HEK293 (cell line): ENCODE results near the gene MTURN.

ENCODE experiments used
- CTCF ChIA-PET: fragments of 350-600 bp; formaldehyde crosslinking; extraction: SDS; loops from one replicate; lab custom pipeline; 2021; ENCODE audit warnings: antibody characterized with exemption; lab: Yijun Ruan, JAX
- POLR2A ChIA-PET: fragments of 300-600 bp; formaldehyde crosslinking; extraction: SDS; loops from one replicate; lab custom pipeline; 2020; ENCODE audit warnings: antibody characterized with exemption, inconsistent platforms; lab: Yijun Ruan, JAX
- H3K27ac ChIP-seq: fragments of 200-500 bp; sonication (Bioruptor generic); 2 replicates; pipeline ENCODE4 v1.5.1; 2014; ENCODE audit warnings: low read depth, low read length, control low read depth, inconsistent platforms; ENCODE audit errors: extremely low read depth
- H3K36me3 ChIP-seq, 2 experiments: fragments of 200-500 bp in 1 of 2; sonication (Bioruptor generic) in 1 of 2; 1 replicate in 1 of 2; 2 replicates in 1 of 2; pipeline ENCODE4 v1.5.1; 2014 to 2017; ENCODE audit warnings: inconsistent platforms in 2 of 2, low read length in 2 of 2; ENCODE audit not compliant: control insufficient read depth in 2 of 2, insufficient read depth in 1 of 2
- H3K4me1 ChIP-seq: fragments of 200-500 bp; sonication (Bioruptor generic); 2 replicates; pipeline ENCODE4 v1.5.1; 2014; ENCODE audit warnings: mild to moderate bottlenecking, low read length, inconsistent platforms; ENCODE audit not compliant: control insufficient read depth, insufficient read depth
- H3K4me3 ChIP-seq: 2 replicates; pipeline ENCODE4 v1.5.1; 2011; ENCODE audit warnings: low read depth, mild to moderate bottlenecking, control low read depth, low read length, moderate library complexity
- H3K9me3 ChIP-seq: fragments of 200-500 bp; sonication (Bioruptor generic); 2 replicates; pipeline ENCODE4 v1.5.1; 2014; ENCODE audit warnings: low read depth, low read length, inconsistent platforms; ENCODE audit not compliant: control insufficient read depth, insufficient read depth
- GLI2 ChIP-seq: fragments of 450-650 bp; formaldehyde crosslinking; IDR thresholded peaks from 2 replicates; pipeline ENCODE4; 2017; ENCODE audit warnings: missing biosample characterization, missing genetic modification characterization, low read depth, borderline replicate concordance
- GLIS1 ChIP-seq: fragments of 450-650 bp; formaldehyde crosslinking; IDR thresholded peaks from 2 replicates; pipeline ENCODE4 v1.5.1; 2016; ENCODE audit warnings: missing biosample characterization, missing genetic modification characterization
- HOXA7 ChIP-seq: sonication (generic); formaldehyde crosslinking; IDR thresholded peaks from 2 replicates; pipeline ENCODE4 v1.8.1; 2022; ENCODE audit warnings: missing genetic modification reagents, borderline replicate concordance
- MYNN ChIP-seq: fragments of 450-650 bp; formaldehyde crosslinking; IDR thresholded peaks from 2 replicates; pipeline ENCODE4 v1.5.1; 2016; ENCODE audit warnings: missing biosample characterization, missing genetic modification characterization, borderline replicate concordance
- OVOL3 ChIP-seq: fragments of 450-650 bp; formaldehyde crosslinking; IDR thresholded peaks from 2 replicates; pipeline ENCODE4 v1.5.1; 2016; ENCODE audit warnings: missing biosample characterization, missing genetic modification characterization
- REPIN1 ChIP-seq: fragments of 450-650 bp; formaldehyde crosslinking; IDR thresholded peaks from 2 replicates; pipeline ENCODE4 v1.5.1; 2017; ENCODE audit warnings: missing biosample characterization, missing genetic modification characterization, low read depth
- YY2 ChIP-seq: fragments of 450-650 bp; formaldehyde crosslinking; IDR thresholded peaks from 2 replicates; pipeline ENCODE4 v1.5.1; 2016; ENCODE audit warnings: missing biosample characterization, missing genetic modification characterization
- ZBTB17 ChIP-seq: fragments of 450-650 bp; formaldehyde crosslinking; IDR thresholded peaks from 2 replicates; pipeline ENCODE4 v1.5.1; 2016; ENCODE audit warnings: missing biosample characterization, missing genetic modification characterization
- ZBTB7A ChIP-seq: fragments of 450-650 bp; formaldehyde crosslinking; IDR thresholded peaks from 2 replicates; pipeline ENCODE4 v1.5.1; 2016; ENCODE audit warnings: low read depth, missing biosample characterization, missing genetic modification characterization
- ZFHX2 ChIP-seq: fragments of 450-650 bp; formaldehyde crosslinking; conservative IDR thresholded peaks from 2 replicates; pipeline ENCODE4 v1.5.1; 2016; ENCODE audit warnings: missing biosample characterization, missing genetic modification characterization
- ZFP37 ChIP-seq: fragments of 450-650 bp; formaldehyde crosslinking; IDR thresholded peaks from 2 replicates; pipeline ENCODE4 v1.5.1; 2016; ENCODE audit warnings: missing biosample characterization, missing genetic modification characterization
- ZFP69B ChIP-seq: fragments of 450-650 bp; formaldehyde crosslinking; IDR thresholded peaks from 2 replicates; pipeline ENCODE4 v1.5.1; 2016; ENCODE audit warnings: missing biosample characterization, missing genetic modification characterization
- ZNF10 ChIP-seq: fragments of 450-650 bp; formaldehyde crosslinking; IDR thresholded peaks from 2 replicates; pipeline ENCODE4 v1.5.1; 2017; ENCODE audit warnings: missing biosample characterization, missing genetic modification characterization
- ZNF274 ChIP-seq, 2 experiments: fragments of 200-500 bp in 1 of 2; fragments of 450-650 bp in 1 of 2; sonication (Bioruptor generic) in 1 of 2; formaldehyde crosslinking in 1 of 2; IDR thresholded peaks; 2 replicates each; pipeline versions ENCODE4 v1.5.1 to v1.6.1; 2014 to 2016; ENCODE audit warnings: borderline replicate concordance in 1 of 2, inconsistent platforms in 1 of 2, low read length in 1 of 2, missing biosample characterization in 1 of 2, missing genetic modification characterization in 1 of 2
- ZNF324 ChIP-seq: fragments of 450-650 bp; formaldehyde crosslinking; IDR thresholded peaks from 2 replicates; pipeline ENCODE4 v1.5.1; 2016; ENCODE audit warnings: missing biosample characterization, missing genetic modification characterization
- ZNF391 ChIP-seq: fragments of 450-650 bp; formaldehyde crosslinking; IDR thresholded peaks from 2 replicates; pipeline ENCODE4 v1.5.1; 2016; ENCODE audit warnings: low read depth, missing biosample characterization, missing genetic modification characterization, borderline replicate concordance
- ZNF423 ChIP-seq: fragments of 450-650 bp; formaldehyde crosslinking; IDR thresholded peaks from 2 replicates; pipeline ENCODE4 v1.5.1; 2016; ENCODE audit warnings: missing biosample characterization, missing genetic modification characterization
- ZNF426 ChIP-seq: fragments of 450-650 bp; formaldehyde crosslinking; IDR thresholded peaks from 2 replicates; pipeline ENCODE4 v1.5.1; 2017; ENCODE audit warnings: missing biosample characterization, missing genetic modification characterization, mild to moderate bottlenecking, inconsistent platforms, moderate library complexity
- ZNF561 ChIP-seq: fragments of 450-650 bp; IDR thresholded peaks from 2 replicates; pipeline ENCODE4 v1.5.1; 2018; ENCODE audit warnings: missing biosample characterization, missing genetic modification characterization, borderline replicate concordance
- ZNF629 ChIP-seq: fragments of 450-650 bp; formaldehyde crosslinking; IDR thresholded peaks from 2 replicates; pipeline ENCODE4 v1.5.1; 2017; ENCODE audit warnings: missing biosample characterization, missing genetic modification characterization
- ZNF664 ChIP-seq: fragments of 450-650 bp; formaldehyde crosslinking; IDR thresholded peaks from 2 replicates; pipeline ENCODE4 v1.5.1; 2016; ENCODE audit warnings: missing biosample characterization, missing genetic modification characterization
- ZNF768 ChIP-seq: fragments of 450-650 bp; formaldehyde crosslinking; IDR thresholded peaks from 2 replicates; pipeline ENCODE4 v1.5.1; 2018; ENCODE audit warnings: missing biosample characterization, mild to moderate bottlenecking, missing genetic modification characterization
- ZNF777 ChIP-seq: fragments of 450-650 bp; formaldehyde crosslinking; IDR thresholded peaks from 2 replicates; pipeline ENCODE4 v1.5.1; 2017; ENCODE audit warnings: missing biosample characterization, missing genetic modification characterization, borderline replicate concordance
- ZNF791 ChIP-seq: fragments of 450-650 bp; formaldehyde crosslinking; IDR thresholded peaks from 2 replicates; pipeline ENCODE4 v1.5.1; 2016; ENCODE audit warnings: missing biosample characterization, missing genetic modification characterization
- ZNF843 ChIP-seq: fragments of 450-650 bp; formaldehyde crosslinking; IDR thresholded peaks from 2 replicates; pipeline ENCODE4 v1.5.1; 2016; ENCODE audit warnings: missing biosample characterization, missing genetic modification characterization
- ZSCAN30 ChIP-seq: fragments of 450-650 bp; IDR thresholded peaks from 2 replicates; pipeline ENCODE4 v1.5.1; 2018; ENCODE audit warnings: missing biosample characterization, mild to moderate bottlenecking, missing genetic modification characterization, moderate library complexity
- TF ChIP-seq, protein P1 (sequence below): fragments of 450-650 bp; formaldehyde crosslinking; IDR thresholded peaks from 2 replicates; pipeline ENCODE4 v1.5.1; 2016; ENCODE audit warnings: missing biosample characterization, missing genetic modification characterization
- TF ChIP-seq, protein P2 (sequence below): fragments of 450-650 bp; formaldehyde crosslinking; IDR thresholded peaks from 2 replicates; pipeline ENCODE4 v1.5.1; 2017; ENCODE audit warnings: missing biosample characterization, mild to moderate bottlenecking, missing genetic modification characterization, moderate library complexity

The MTURN gene

GRCh38 chr7:30206491-30206890 lies 71.7 kb downstream of the MTURN start:
- H3K27ac ChIP-seq = no peak overlapping the region
- CTCF ChIA-PET = no interaction called here
- POLR2A ChIA-PET = no interaction called here

GRCh38 chr7:30206942-30207341 lies 72.2 kb downstream of the MTURN start:
- TF ChIP-seq ZSCAN30 (tag by site-specific recombination) (no peak), ZBTB17 (no peak), ZNF768 (tag by site-specific recombination) (no peak), YY2 (no peak), HOXA7 (CRISPR knock-in tag) (no peak), ZFP69B (tag by site-specific recombination) (no peak), ZFHX2 (tag by site-specific recombination) (no peak), ZNF10 (tag by site-specific recombination) (no peak), ZNF561 (tag by site-specific recombination) (no peak), ZBTB7A (tag by site-specific recombination) (no peak), ZNF629 (tag by site-specific recombination) (no peak), ZFP37 (tag by site-specific recombination) (no peak), ZNF664 (tag by site-specific recombination) (no peak), GLI2 (tag by site-specific recombination) (no peak), REPIN1 (tag by site-specific recombination) (no peak), GLIS1 (no peak), ZNF391 (tag by site-specific recombination) (no peak)
- TF ChIP-seq, protein P1, sequence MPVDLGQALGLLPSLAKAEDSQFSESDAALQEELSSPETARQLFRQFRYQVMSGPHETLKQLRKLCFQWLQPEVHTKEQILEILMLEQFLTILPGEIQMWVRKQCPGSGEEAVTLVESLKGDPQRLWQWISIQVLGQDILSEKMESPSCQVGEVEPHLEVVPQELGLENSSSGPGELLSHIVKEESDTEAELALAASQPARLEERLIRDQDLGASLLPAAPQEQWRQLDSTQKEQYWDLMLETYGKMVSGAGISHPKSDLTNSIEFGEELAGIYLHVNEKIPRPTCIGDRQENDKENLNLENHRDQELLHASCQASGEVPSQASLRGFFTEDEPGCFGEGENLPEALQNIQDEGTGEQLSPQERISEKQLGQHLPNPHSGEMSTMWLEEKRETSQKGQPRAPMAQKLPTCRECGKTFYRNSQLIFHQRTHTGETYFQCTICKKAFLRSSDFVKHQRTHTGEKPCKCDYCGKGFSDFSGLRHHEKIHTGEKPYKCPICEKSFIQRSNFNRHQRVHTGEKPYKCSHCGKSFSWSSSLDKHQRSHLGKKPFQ (tag by site-specific recombination) = no peak
- TF ChIP-seq, all 188 proteins: peak for 0

More at GRCh38 chr7:30206491-30206890, 71.7 kb downstream of the MTURN start:
- Histone ChIP-seq H3K9me3 (no peaks in the 10 kb centered on the region), H3K36me3 (no peaks in the 10 kb centered on the region), H3K4me3 (no peak overlapping the region), H3K4me1 (no peaks in the 10 kb centered on the region)
- TF ChIP-seq ZNF274 (IDR thresholded peaks at IDR 0.05; ENCODE audit: low read length) (no peak), ZNF274 (tag by site-specific recombination; IDR thresholded peaks at IDR 0.05; ENCODE audit: borderline replicate concordance) (no peak), MYNN (no peak), ZFP37 (tag by site-specific recombination) (no peak), ZNF324 (tag by site-specific recombination) (no peak), ZNF843 (tag by site-specific recombination) (no peak), OVOL3 (no peak), ZNF423 (tag by site-specific recombination) (no peak), ZNF426 (tag by site-specific recombination) (no peak), ZNF791 (tag by site-specific recombination) (no peak), ZNF777 (tag by site-specific recombination) (no peak)
- TF ChIP-seq, protein P2, sequence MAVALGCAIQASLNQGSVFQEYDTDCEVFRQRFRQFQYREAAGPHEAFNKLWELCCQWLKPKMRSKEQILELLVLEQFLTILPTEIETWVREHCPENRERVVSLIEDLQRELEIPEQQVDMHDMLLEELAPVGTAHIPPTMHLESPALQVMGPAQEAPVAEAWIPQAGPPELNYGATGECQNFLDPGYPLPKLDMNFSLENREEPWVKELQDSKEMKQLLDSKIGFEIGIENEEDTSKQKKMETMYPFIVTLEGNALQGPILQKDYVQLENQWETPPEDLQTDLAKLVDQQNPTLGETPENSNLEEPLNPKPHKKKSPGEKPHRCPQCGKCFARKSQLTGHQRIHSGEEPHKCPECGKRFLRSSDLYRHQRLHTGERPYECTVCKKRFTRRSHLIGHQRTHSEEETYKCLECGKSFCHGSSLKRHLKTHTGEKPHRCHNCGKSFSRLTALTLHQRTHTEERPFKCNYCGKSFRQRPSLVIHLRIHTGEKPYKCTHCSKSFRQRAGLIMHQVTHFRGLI (tag by site-specific recombination) = no peak

More at GRCh38 chr7:30206942-30207341, 72.2 kb downstream of the MTURN start:
- Histone ChIP-seq H3K4me3 (no peak overlapping the region), H3K4me1 (no peaks in the 10 kb centered on the region), H3K36me3 (no peaks in the 10 kb centered on the region), H3K9me3 (no peaks in the 10 kb centered on the region), H3K27ac (no peak overlapping the region)
- ChIA-PET CTCF (no interaction called here), POLR2A (no interaction called here)
